Astrocyte (in vitro differentiated cells and primary cell): ENCODE measurements around the gene TUT7. TPM values are rescaled to one million over a fixed set of nuclear protein-coding genes. Genes with fewer than 3 reads are reported as not detected.
"Not testable (repeated sequence)": the region's sequence is repeated elsewhere in the genome, so short reads cannot be mapped to it uniquely, and the experiment has no call there.

Experiments used
- DNase-seq: peaks from one replicate; pipeline ENCODE4 v3.0.0-alpha.2; 2010; ENCODE audit warnings: low read depth
- FAIRE-seq: peaks from 2 replicates; lab custom pipeline; 2011; peaks lifted over from hg19 to GRCh38; lab: Jason Lieb, UNC
- H2AFZ ChIP-seq: 2 replicates; pipeline ENCODE4 v1.6.0; 2012; ENCODE audit warnings: low read depth, low read length, inconsistent platforms
- H3K27ac ChIP-seq: 2 replicates; pipeline ENCODE4 v1.5.1; 2011; ENCODE audit warnings: low read depth, low read length, inconsistent platforms
- H3K27me3 ChIP-seq: 2 replicates; pipeline ENCODE4 v1.6.0; 2011; ENCODE audit warnings: low read length, inconsistent platforms; ENCODE audit not compliant: insufficient read depth
- H3K36me3 ChIP-seq: 2 replicates; pipeline ENCODE4 v1.5.1; 2011; ENCODE audit warnings: low read length, inconsistent platforms; ENCODE audit not compliant: insufficient read depth
- H3K4me1 ChIP-seq: 2 replicates; pipeline ENCODE4 v1.5.1; 2011; ENCODE audit warnings: low read length, inconsistent platforms; ENCODE audit not compliant: insufficient read depth
- H3K4me2 ChIP-seq: 2 replicates; pipeline ENCODE4 v1.6.0; 2012; ENCODE audit warnings: low read length, inconsistent platforms
- H3K4me3 ChIP-seq: 2 replicates; pipeline ENCODE4 v1.5.1; 2011; ENCODE audit warnings: low read depth, mild to moderate bottlenecking, low read length, inconsistent platforms; ENCODE audit not compliant: insufficient read depth
- H3K79me2 ChIP-seq: 2 replicates; pipeline ENCODE4 v1.6.0; 2012; ENCODE audit warnings: mild to moderate bottlenecking, low read length, inconsistent platforms; ENCODE audit not compliant: insufficient read depth
- H3K9ac ChIP-seq: 2 replicates; pipeline ENCODE4 v1.6.0; 2012; ENCODE audit warnings: mild to moderate bottlenecking, low read length, inconsistent platforms
- H3K9me3 ChIP-seq: 2 replicates; pipeline ENCODE4 v1.5.1; 2012; ENCODE audit warnings: low read depth, mild to moderate bottlenecking, low read length, inconsistent platforms; ENCODE audit not compliant: insufficient read depth
- H4K20me1 ChIP-seq: 2 replicates; pipeline ENCODE4 v1.6.0; 2012; ENCODE audit warnings: low read length, inconsistent platforms; ENCODE audit not compliant: insufficient read depth
- H3K27ac Mint-ChIP-seq: one replicate; pipeline ENCODE4 v1.8.0; 2021; ENCODE audit warnings: mild to moderate bottlenecking, mixed read lengths; ENCODE audit not compliant: unreplicated experiment
- H3K27me3 Mint-ChIP-seq: one replicate; pipeline ENCODE4 v1.8.0; 2021; ENCODE audit warnings: low read depth, mixed read lengths; ENCODE audit not compliant: unreplicated experiment
- H3K36me3 Mint-ChIP-seq: one replicate; pipeline ENCODE4 v1.8.0; 2021; ENCODE audit warnings: low read depth, mixed read lengths; ENCODE audit not compliant: unreplicated experiment
- H3K4me1 Mint-ChIP-seq: one replicate; pipeline ENCODE4 v1.8.0; 2021; ENCODE audit warnings: low read depth, mixed read lengths; ENCODE audit not compliant: unreplicated experiment
- H3K4me3 Mint-ChIP-seq: one replicate; pipeline ENCODE4 v1.8.0; 2021; ENCODE audit warnings: mild to moderate bottlenecking, moderate library complexity, mixed read lengths; ENCODE audit not compliant: unreplicated experiment
- H3K9me3 Mint-ChIP-seq: one replicate; pipeline ENCODE4 v1.8.0; 2021; ENCODE audit warnings: mild to moderate bottlenecking, mixed read lengths; ENCODE audit not compliant: unreplicated experiment
- EZH2 ChIP-seq: IDR thresholded peaks from 2 replicates; pipeline ENCODE4 v1.6.1; 2012; ENCODE audit warnings: mild to moderate bottlenecking, low read length, inconsistent platforms; ENCODE audit not compliant: insufficient read depth
- total RNA-seq: library from RNA; stranded (reverse); gene quantifications from 2 replicates; pipeline ENCODE4 v1.2.1, GENCODE V29; 2021
- TF ChIP-seq, protein P1 (sequence below): IDR thresholded peaks from 2 replicates; pipeline ENCODE4 v1.5.1; 2011; ENCODE audit warnings: low read depth, mild to moderate bottlenecking, inconsistent platforms, low read length, moderate library complexity; ENCODE audit not compliant: insufficient read depth

The TUT7 gene
- total RNA-seq, 1 donor from 2014 or later = 24.8 TPM

DNA sequence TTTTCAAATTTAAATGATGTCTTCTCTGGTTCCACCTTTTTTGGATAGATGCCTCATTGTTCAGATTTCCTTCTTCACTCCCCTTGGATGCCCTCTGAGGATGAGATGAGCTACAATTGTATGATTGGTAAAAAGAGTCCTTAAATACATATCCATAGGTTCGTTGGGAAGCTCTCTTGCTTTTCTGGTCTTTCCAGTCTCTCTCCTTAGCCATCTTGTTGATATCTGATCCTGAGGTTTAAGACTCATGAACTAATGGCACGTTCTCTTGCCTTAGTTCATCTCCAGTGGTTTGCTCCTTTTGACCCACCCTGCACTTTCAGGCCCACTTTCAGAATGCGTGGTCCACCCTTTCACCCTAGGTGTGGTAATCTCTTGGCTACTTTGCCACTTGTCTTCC lies 33.2 kb upstream of the TUT7 start:
- FAIRE-seq = no peak
- no peaks in the 10 kb centered on the region for H3K36me3 ChIP-seq
- no peak overlapping the region for H3K4me3 Mint-ChIP-seq
- no peak overlapping the region for H3K4me2 ChIP-seq
- H3K4me3 ChIP-seq = no peak overlapping the region
- no peak overlapping the region for H3K27ac ChIP-seq
- DNase-seq = no peak
- peaks cover 4% of the 10 kb centered on the region for H3K27me3 Mint-ChIP-seq
- no peaks in the 10 kb centered on the region for H3K4me1 ChIP-seq
- no peaks in the 10 kb centered on the region for H3K9me3 ChIP-seq
- TF ChIP-seq, protein P1, sequence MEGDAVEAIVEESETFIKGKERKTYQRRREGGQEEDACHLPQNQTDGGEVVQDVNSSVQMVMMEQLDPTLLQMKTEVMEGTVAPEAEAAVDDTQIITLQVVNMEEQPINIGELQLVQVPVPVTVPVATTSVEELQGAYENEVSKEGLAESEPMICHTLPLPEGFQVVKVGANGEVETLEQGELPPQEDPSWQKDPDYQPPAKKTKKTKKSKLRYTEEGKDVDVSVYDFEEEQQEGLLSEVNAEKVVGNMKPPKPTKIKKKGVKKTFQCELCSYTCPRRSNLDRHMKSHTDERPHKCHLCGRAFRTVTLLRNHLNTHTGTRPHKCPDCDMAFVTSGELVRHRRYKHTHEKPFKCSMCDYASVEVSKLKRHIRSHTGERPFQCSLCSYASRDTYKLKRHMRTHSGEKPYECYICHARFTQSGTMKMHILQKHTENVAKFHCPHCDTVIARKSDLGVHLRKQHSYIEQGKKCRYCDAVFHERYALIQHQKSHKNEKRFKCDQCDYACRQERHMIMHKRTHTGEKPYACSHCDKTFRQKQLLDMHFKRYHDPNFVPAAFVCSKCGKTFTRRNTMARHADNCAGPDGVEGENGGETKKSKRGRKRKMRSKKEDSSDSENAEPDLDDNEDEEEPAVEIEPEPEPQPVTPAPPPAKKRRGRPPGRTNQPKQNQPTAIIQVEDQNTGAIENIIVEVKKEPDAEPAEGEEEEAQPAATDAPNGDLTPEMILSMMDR = no peak
- no peak for TF ChIP-seq EZH2
- H4K20me1 ChIP-seq = no peaks in the 10 kb centered on the region
- no peak overlapping the region for H3K27ac Mint-ChIP-seq
- H3K36me3 Mint-ChIP-seq = no peaks in the 10 kb centered on the region
- H3K9me3 Mint-ChIP-seq = peaks cover 14% of the 10 kb centered on the region
- H2AFZ ChIP-seq = no peak overlapping the region
- H3K27me3 ChIP-seq = no peaks in the 10 kb centered on the region
- H3K79me2 ChIP-seq = no peaks in the 10 kb centered on the region
- H3K9ac ChIP-seq = no peak overlapping the region
- H3K4me1 Mint-ChIP-seq = no peaks in the 10 kb centered on the region

DNA sequence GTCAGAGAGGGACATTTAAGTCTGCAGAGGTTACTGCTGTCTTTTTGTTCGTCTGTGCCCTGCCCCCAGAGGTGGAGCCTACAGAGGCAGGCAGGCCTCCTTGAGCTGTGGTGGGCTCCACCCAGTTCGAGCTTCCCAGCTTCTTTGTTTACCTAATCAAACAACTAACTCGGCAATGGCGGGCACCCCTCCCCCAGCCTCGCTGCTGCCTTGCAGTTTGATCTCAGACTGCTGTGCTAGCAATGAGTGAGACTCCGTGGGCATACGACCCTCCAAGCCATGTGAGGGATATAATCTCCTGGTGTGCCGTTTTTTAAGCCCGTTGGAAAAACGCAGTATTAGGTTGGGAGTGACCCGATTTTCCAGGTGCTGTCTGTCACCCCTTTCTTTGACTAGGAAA lies 28.8 kb upstream of the TUT7 start:
- not testable (repeated sequence) for FAIRE-seq, H3K27ac Mint-ChIP-seq

DNA sequence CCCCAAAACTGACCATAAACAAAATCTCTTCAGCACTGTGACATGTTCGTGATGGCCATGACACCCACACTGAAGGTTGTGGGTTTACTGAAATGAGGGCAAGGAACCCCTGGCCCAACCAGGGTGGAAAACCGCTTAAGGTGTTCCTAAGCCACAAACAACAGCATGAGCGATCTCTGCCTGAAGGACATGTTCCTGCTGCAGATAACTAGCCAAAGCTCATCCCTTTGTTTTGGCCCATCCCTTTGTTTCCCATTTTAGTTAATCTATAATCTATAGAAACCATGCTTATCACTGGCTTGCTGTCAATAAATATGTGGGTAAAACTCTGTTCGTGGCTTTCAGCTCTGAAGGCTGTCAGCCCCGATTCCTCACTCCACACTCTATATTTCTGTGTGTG lies 21.8 kb upstream of the TUT7 start:
- Histone ChIP-seq H3K9ac (no peak overlapping the region), H3K4me1 (no peaks in the 10 kb centered on the region), H3K36me3 (no peaks in the 10 kb centered on the region), H3K4me2 (no peak overlapping the region), H3K27ac (no peak overlapping the region), H3K79me2 (no peaks in the 10 kb centered on the region), H2AFZ (no peak overlapping the region), H3K9me3 (peaks cover 5% of the 10 kb centered on the region), H3K27me3 (no peaks in the 10 kb centered on the region), H3K4me3 (no peak overlapping the region), H4K20me1 (no peaks in the 10 kb centered on the region)
- Mint-ChIP-seq H3K27me3 (peaks cover 8% of the 10 kb centered on the region), H3K27ac (no peak overlapping the region), H3K36me3 (peaks cover 2% of the 10 kb centered on the region), H3K4me1 (no peaks in the 10 kb centered on the region), H3K9me3 (peaks cover 10% of the 10 kb centered on the region), H3K4me3 (no peak overlapping the region)
- DNase-seq (no peak), FAIRE-seq (no peak)
- TF ChIP-seq, protein P1 = no peak
- TF ChIP-seq EZH2 = no peak

More for the DNA sequence above, 28.8 kb upstream of the TUT7 start:
- H3K9me3 ChIP-seq, H3K9ac ChIP-seq, H3K4me1 Mint-ChIP-seq, H3K27ac ChIP-seq, H3K27me3 ChIP-seq, H4K20me1 ChIP-seq, H3K4me3 Mint-ChIP-seq, H3K36me3 ChIP-seq, H3K27me3 Mint-ChIP-seq, H3K4me2 ChIP-seq, H3K79me2 ChIP-seq, DNase-seq, H2AFZ ChIP-seq, H3K4me1 ChIP-seq, H3K4me3 ChIP-seq, H3K36me3 Mint-ChIP-seq: not testable (repeated sequence)
- H3K9me3 Mint-ChIP-seq = peaks cover 25% of the 10 kb centered on the region
